ENCODE data around the gene AGPAT4.
"Not testable (repeated sequence)": the region's sequence is repeated elsewhere in the genome, so short reads cannot be mapped to it uniquely, and the experiment has no call there.

The AGPAT4 gene

DNA sequence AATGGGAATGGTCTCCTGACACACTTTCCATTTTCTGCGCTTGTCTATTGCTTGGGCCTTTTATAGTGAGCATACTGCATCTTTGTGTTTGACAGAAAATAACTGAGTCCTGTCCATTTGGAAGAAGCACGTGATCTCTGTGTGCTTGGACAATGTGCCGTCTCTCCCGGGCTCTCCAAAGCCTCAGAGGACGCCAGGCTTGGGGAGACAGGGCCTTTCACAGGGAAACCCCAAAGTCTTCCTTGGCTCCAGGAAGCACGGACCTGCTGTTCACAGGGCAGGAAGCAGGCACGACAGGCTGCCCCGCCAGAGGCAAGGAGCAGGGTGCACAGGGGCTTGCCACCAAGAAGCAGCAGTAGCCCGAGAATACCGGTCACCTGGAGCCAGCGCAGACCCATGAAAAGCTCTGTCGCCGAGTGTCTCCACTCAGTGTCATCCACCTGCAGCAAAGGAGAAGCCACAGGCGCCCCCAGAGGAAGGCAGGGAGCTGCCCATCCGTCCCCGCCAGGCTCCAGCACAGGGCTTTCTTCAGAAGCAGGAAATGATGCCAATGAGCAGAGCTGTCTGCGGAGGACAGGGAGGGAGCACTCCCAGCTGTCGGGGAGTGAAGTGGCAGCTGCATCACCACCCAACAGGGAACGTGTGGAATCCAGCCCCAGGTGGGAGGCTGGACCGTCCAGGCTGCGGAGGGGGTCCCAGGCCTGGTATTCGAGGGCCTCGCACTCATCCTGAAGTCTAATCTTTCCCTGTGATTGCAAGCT lies 135.1 kb downstream of the AGPAT4 start:
- peak; percentile 65 for DNase-seq (ENCODE audit: low spot score)

DNA sequence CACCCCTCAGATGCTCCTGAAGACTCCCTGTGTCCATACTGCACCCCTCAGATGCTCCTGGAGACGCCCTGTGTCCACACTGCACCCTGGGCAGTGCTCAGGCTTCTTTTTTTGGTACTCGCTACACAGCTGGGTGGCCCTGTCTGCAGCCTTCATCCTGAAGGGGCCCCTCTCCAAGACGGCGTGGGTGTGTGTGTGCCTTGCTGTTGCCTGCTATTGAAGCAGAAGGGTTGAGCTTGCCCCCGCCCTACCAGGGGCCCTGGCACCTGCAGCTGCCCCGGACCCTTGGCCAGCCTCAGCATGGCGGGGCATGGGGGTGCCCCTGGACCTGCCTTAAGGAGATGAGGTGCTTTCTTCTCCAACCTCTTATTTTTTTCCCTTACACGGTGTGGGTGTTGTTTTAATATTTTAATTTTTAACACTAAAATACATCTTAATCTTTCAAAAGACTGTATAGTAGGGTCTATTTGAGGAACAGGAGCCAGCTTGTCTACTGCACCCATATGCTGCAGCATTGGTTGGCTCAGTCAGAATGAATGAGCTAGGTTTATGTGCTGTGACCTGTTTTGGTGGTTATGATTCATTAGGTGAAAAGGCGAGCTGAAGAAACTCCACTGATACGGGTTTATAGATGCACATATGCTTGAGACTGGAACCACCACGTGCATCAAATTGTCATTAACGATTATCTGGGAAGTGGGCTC lies 135.9 kb downstream of the AGPAT4 start:
- peak; percentile 41 for DNase-seq (ENCODE audit: low spot score)

GRCh38 chr6:161137320-161137719 lies 136.5 kb downstream of the AGPAT4 start:
- no peak for DNase-seq (ENCODE audit: low spot score)

GRCh38 chr6:161136655-161137054 lies 137.2 kb downstream of the AGPAT4 start:
- no peak for DNase-seq (ENCODE audit: low spot score)

GRCh38 chr6:161135695-161136591 lies 137.9 kb downstream of the AGPAT4 start:
- peak; percentile 32 for DNase-seq (ENCODE audit: low spot score)

GRCh38 chr6:161134550-161135298 lies 139.1 kb downstream of the AGPAT4 start:
- no peak for DNase-seq (ENCODE audit: low spot score)

GRCh38 chr6:161133963-161134362 lies 139.9 kb downstream of the AGPAT4 start:
- DNase-seq (ENCODE audit: low spot score), result no peak

- DNase-seq (ENCODE audit: low spot score), result no peak
These were observed 141.5 kb downstream of the AGPAT4 start for GRCh38 chr6:161132384-161132783.

DNA sequence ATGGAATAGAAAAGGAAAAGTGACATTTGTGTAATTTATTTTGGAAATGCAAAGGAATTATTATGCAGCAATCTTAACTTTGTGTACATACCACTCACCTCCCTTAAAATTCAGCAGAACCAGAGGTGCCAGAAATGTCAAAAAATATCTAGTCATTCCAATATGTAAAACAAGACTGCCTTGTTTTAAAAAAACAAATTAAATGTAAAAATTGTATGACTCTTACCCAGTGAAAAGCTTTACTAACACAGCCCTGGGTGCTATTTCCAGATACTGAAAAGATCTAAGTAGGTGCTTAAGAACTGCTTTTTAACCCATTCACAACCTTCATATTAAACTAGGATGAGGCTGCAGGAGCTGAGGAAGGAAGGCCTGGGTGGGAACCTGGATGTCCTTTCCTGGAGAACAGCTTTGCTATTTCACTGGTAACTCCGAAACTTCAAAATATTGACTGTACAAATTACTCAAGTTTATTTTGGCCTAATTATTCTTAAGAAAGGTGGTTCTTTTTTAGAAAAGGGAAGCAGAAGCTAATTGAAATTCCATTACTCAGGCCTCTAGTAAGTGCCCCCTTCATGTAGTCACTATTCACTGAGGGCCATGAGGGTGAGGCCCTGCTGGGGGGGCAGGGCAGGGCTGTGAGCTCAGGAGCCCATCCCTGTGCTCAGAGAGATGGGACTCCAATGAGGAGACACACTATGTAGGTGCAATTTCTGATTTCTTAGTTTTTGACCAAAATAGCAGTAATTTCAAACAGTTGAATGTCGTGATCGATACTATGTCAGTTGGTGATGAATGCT lies 142.7 kb downstream of the AGPAT4 start:
- DNase-seq (ENCODE audit: low spot score), result no peak

GRCh38 chr6:161130541-161130940 lies 143.3 kb downstream of the AGPAT4 start:
- DNase-seq (ENCODE audit: low spot score), result no peak

GRCh38 chr6:161128680-161129196 lies 145.1 kb downstream of the AGPAT4 start:
- no peak for DNase-seq (ENCODE audit: low spot score)

- no peak for DNase-seq (ENCODE audit: low spot score)
These were observed 145.6 kb downstream of the AGPAT4 start for GRCh38 chr6:161128230-161128629.

GRCh38 chr6:161127071-161127740 lies 146.7 kb downstream of the AGPAT4 start:
- no peak for DNase-seq (ENCODE audit: low spot score)

GRCh38 chr6:161125591-161125990 lies 148.3 kb downstream of the AGPAT4 start:
- DNase-seq (ENCODE audit: low spot score), result no peak

GRCh38 chr6:161123319-161123718 lies 150.5 kb downstream of the AGPAT4 start:
- not testable (repeated sequence) for DNase-seq (ENCODE audit: low spot score)

GRCh38 chr6:161117942-161118341 lies 155.9 kb downstream of the AGPAT4 start:
- no peak for DNase-seq (ENCODE audit: low spot score)

DNA sequence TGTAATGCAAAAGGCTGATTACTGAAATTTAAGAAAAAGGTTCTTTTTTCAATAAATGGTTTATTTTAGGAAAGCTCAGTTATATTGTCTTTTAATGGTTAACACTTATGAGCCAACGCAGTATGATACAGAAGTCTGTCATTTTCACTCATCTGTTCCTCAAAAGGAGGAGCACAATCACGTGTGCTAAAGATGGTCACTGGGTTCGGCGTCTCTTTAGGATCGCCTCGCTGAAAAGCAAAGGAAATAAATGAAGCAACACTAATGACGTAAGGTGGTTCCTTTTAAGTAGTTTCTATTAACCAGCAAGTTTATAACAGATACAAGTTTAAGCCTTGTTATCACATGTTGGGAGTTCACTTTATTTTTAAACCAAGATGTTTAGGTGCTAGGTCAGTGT lies 156.6 kb downstream of the AGPAT4 start:
- DNase-seq (ENCODE audit: low spot score), result peak; percentile 54

DNA sequence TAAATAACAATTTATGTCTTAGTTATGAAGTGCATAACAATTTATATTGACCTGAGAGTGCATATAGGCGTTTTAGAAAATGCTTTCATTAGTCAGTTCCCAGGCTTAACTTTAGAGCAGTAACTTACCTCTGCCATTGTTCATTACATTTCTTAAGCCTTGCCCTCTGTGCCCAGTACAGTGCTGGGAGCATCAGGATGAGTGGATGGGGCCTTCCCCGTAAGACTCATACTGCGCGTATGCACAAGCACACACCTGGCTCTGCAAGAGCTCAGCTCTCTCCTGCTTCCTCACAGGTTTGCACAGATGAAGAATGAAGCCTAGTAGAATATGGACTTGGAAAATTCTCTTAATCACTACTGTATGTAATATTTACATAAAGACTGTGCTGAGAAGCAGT lies 157.3 kb downstream of the AGPAT4 start:
- no peak for DNase-seq (ENCODE audit: low spot score)

DNA sequence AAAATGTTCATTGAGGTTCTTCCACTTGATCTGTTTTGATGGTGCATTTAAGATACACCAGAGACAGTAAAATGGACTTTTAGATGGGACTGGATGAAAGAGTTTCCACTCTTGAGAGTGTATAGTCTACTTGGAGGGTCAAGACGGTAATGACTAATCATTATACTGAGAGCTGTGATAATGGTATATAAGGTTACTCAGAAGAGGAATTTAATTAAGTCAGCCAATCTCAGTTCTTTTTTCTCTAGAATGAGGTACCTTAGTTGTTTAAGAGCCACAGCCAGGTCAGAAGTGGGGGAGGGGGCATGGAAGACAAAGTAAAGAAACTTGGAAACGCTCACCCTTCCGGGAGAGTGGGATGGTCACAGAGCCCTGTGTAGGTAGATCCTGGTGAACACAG lies 158.4 kb downstream of the AGPAT4 start:
- no peak for DNase-seq (ENCODE audit: low spot score)

DNA sequence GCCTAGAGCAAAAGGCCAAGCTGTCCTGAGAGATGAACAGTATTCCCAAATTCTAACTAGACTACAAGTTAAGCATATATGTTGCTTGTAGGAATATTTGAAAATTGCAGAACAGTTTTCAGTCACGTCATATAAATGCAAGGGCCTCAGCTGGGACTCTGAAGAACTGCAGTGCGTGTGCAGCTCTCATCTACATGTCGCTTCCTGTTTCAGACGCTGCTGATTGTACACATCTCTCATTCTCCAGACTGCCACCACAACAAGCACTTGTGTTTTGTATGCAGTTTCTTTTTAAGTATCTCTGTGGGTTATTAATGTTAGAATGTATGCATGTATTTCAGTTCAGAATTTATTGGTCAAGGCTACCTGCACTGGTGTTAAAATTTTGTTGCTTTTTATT lies 162.6 kb downstream of the AGPAT4 start:
- no peak for DNase-seq (ENCODE audit: low spot score)

Data from Ammon's horn (tissue), 1 donor.